ENCODE data around the gene CLCN6.

DNA sequence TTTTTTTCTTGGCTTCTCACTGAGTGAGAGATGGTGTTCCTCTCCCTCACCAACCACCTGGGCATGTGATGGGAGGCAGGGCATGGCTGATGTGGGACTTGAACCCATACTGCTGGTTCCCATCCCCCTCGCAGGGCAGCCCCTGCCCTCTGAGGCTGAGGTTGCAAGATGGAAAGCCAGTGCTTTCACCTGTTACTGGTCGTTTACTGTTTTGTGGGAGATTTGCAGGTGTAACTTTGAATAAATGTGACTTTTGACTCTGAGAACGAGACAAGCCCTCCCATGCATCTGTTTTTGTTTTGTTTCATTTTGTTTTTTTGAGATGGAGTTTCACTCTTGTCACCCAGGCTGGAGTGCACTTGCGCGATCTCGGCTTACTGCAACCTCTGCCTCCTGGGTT is 22.4 kb upstream of the CLCN6 start:
- TF ChIP-seq, protein P1, sequence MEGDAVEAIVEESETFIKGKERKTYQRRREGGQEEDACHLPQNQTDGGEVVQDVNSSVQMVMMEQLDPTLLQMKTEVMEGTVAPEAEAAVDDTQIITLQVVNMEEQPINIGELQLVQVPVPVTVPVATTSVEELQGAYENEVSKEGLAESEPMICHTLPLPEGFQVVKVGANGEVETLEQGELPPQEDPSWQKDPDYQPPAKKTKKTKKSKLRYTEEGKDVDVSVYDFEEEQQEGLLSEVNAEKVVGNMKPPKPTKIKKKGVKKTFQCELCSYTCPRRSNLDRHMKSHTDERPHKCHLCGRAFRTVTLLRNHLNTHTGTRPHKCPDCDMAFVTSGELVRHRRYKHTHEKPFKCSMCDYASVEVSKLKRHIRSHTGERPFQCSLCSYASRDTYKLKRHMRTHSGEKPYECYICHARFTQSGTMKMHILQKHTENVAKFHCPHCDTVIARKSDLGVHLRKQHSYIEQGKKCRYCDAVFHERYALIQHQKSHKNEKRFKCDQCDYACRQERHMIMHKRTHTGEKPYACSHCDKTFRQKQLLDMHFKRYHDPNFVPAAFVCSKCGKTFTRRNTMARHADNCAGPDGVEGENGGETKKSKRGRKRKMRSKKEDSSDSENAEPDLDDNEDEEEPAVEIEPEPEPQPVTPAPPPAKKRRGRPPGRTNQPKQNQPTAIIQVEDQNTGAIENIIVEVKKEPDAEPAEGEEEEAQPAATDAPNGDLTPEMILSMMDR (IDR thresholded peaks at IDR 0.05; ENCODE audit: control extremely low read depth in 1 of 3, insufficient read depth in 1 of 3, low read depth in 1 of 3, low read length in 3 of 3) = no peak
- TF ChIP-seq CHD2 (IDR thresholded peaks at IDR 0.05; ENCODE audit: low read length) = no peak
- no peak for TF ChIP-seq KDM5A (IDR thresholded peaks at IDR 0.05; ENCODE audit: low read length)
- no peak for TF ChIP-seq EP300 (IDR thresholded peaks at IDR 0.05; ENCODE audit: borderline replicate concordance in 1 of 2, low read depth in 2 of 2, low read length in 2 of 2)
- TF ChIP-seq YY1 (IDR thresholded peaks at IDR 0.05; ENCODE audit: low read depth, low read length) = no peak
- no peak for TF ChIP-seq RFX5 (IDR thresholded peaks at IDR 0.05; ENCODE audit: borderline replicate concordance, low read depth, low read length)
- no peak for TF ChIP-seq GABPA (IDR thresholded peaks at IDR 0.05; ENCODE audit: borderline replicate concordance, insufficient read depth, low read length)
- TF ChIP-seq, protein P2, sequence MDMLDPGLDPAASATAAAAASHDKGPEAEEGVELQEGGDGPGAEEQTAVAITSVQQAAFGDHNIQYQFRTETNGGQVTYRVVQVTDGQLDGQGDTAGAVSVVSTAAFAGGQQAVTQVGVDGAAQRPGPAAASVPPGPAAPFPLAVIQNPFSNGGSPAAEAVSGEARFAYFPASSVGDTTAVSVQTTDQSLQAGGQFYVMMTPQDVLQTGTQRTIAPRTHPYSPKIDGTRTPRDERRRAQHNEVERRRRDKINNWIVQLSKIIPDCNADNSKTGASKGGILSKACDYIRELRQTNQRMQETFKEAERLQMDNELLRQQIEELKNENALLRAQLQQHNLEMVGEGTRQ (IDR thresholded peaks at IDR 0.05; ENCODE audit: low read length) = no peak
- TF ChIP-seq EZH2 (IDR thresholded peaks at IDR 0.05; ENCODE audit: low read depth, low read length, severe bottlenecking) = no peak
- TF ChIP-seq HDAC2 (IDR thresholded peaks at IDR 0.05; ENCODE audit: borderline replicate concordance in 1 of 2, low read depth in 2 of 2, low read length in 2 of 2) = no peak
- TF ChIP-seq POLR2A (IDR thresholded peaks at IDR 0.05; ENCODE audit: control extremely low read depth in 1 of 2, low read depth in 2 of 2, low read length in 2 of 2) = no peak
- no peak for TF ChIP-seq JUND (IDR thresholded peaks at IDR 0.05; ENCODE audit: low read length)
- no peak for TF ChIP-seq RAD21 (IDR thresholded peaks at IDR 0.05 in 1 of 2, conservative IDR thresholded peaks at IDR 0.05 in 1 of 2; ENCODE audit: low read depth in 2 of 2, low read length in 2 of 2)
- TF ChIP-seq RXRA (IDR thresholded peaks at IDR 0.05; ENCODE audit: insufficient read depth, low read depth, low read length) = no peak
